MM.1S (cell line): ENCODE data around the gene SGMS1.

Experiments used
- DNase-seq: peaks from one replicate; pipeline ENCODE4 v3.0.0-alpha.2; 2015
- H2AFZ ChIP-seq: fragments of 300-600 bp; sonication (generic); 2 replicates; pipeline ENCODE4 v1.6.0; 2016; ENCODE audit warnings: antibody characterized with exemption, low read length
- H3F3A ChIP-seq: fragments of 300-600 bp; sonication (generic); 2 replicates; pipeline ENCODE4 v1.6.1; 2016; ENCODE audit warnings: mild to moderate bottlenecking, antibody characterized with exemption, low read length, moderate library complexity, mixed read lengths; ENCODE audit not compliant: insufficient read depth
- H3K27ac ChIP-seq: fragments of 300-600 bp; sonication (generic); 2 replicates; pipeline ENCODE4 v1.5.1; 2016; ENCODE audit warnings: mild to moderate bottlenecking, low read length
- H3K27me3 ChIP-seq: fragments of 300-600 bp; sonication (generic); replicated peaks from 2 replicates; pipeline ENCODE4 v1.6.0; 2016; ENCODE audit warnings: low read length; ENCODE audit not compliant: insufficient read depth
- H3K36me3 ChIP-seq: fragments of 300-600 bp; sonication (generic); replicated peaks from 2 replicates; pipeline ENCODE4 v1.6.1; 2016; ENCODE audit warnings: mild to moderate bottlenecking, low read length, mixed read lengths; ENCODE audit not compliant: insufficient read depth
- H3K4me1 ChIP-seq: fragments of 300-600 bp; sonication (generic); 2 replicates; pipeline ENCODE4 v1.6.1; 2016; ENCODE audit warnings: low read length, mixed read lengths
- H3K4me2 ChIP-seq: fragments of 300-600 bp; sonication (generic); 2 replicates; pipeline ENCODE4 v1.6.0; 2016; ENCODE audit warnings: low read depth, low read length
- H3K4me3 ChIP-seq: fragments of 300-600 bp; sonication (generic); 2 replicates; pipeline ENCODE4 v1.5.1; 2016; ENCODE audit warnings: low read length, mixed read lengths
- H3K79me2 ChIP-seq: fragments of 300-600 bp; sonication (generic); 2 replicates; pipeline ENCODE4 v1.6.1; 2016; ENCODE audit warnings: mixed run types, low read length, mixed read lengths
- H3K9ac ChIP-seq: fragments of 300-600 bp; sonication (generic); 2 replicates; pipeline ENCODE4 v1.6.1; 2016; ENCODE audit warnings: low read length, mixed read lengths
- H3K9me2 ChIP-seq: fragments of 300-600 bp; sonication (generic); replicated peaks from 2 replicates; pipeline ENCODE4 v1.6.1; 2016; ENCODE audit warnings: mild to moderate bottlenecking, low read length, mixed read lengths; ENCODE audit not compliant: insufficient read depth
- H3K9me3 ChIP-seq: fragments of 300-600 bp; sonication (generic); replicated peaks from 2 replicates; pipeline ENCODE4 v1.6.1; 2016; ENCODE audit warnings: mild to moderate bottlenecking, low read length, mixed read lengths; ENCODE audit not compliant: insufficient read depth
- H4K20me1 ChIP-seq: fragments of 300-600 bp; sonication (generic); 2 replicates; pipeline ENCODE4 v1.6.1; 2016; ENCODE audit warnings: mild to moderate bottlenecking, low read length, moderate library complexity, mixed read lengths; ENCODE audit not compliant: insufficient read depth
- CTCF ChIP-seq: fragments of 300-600 bp; sonication (generic); IDR thresholded peaks from 2 replicates; pipeline ENCODE4 v1.5.1; 2016; ENCODE audit warnings: antibody characterized with exemption, low read length, mixed read lengths
- EZH2 ChIP-seq: fragments of 300-600 bp; sonication (generic); optimal IDR thresholded peaks from 2 replicates; pipeline ENCODE3; 2017; ENCODE audit warnings: low read depth, mild to moderate bottlenecking, antibody characterized with exemption, low read length, mixed read lengths
- EZH2phosphoT487 ChIP-seq: fragments of 300-600 bp; sonication (generic); IDR thresholded peaks from 2 replicates; pipeline ENCODE4 v1.6.1; 2018; ENCODE audit warnings: antibody characterized with exemption, low read length

Gene SGMS1

GRCh38 chr10:50636618-50637579 is 13.1 kb upstream of the SGMS1 start:
- H3K4me3 ChIP-seq, result peak overlapping the region; percentile 47
- no peaks in the 10 kb centered on the region for H4K20me1 ChIP-seq
- no peaks in the 10 kb centered on the region for H3K79me2 ChIP-seq
- TF ChIP-seq CTCF (no peak), EZH2phosphoT487 (no peak), EZH2 (no peak)
- H3K9ac ChIP-seq, result peak overlapping the region; percentile 45; the same call in 1 of the 2 replicates
- no peaks in the 10 kb centered on the region for H3K9me2 ChIP-seq
- peaks cover 13% of the 10 kb centered on the region for H3K4me1 ChIP-seq
- H3K9me3 ChIP-seq, result no peaks in the 10 kb centered on the region
- peak overlapping the region; percentile 33; the same call in 1 of the 2 replicates for H3K27ac ChIP-seq
- DNase-seq, result peak; percentile 73
- no peaks in the 10 kb centered on the region for H3K36me3 ChIP-seq
- peak overlapping the region; percentile 75 for H2AFZ ChIP-seq
- no peaks in the 10 kb centered on the region for H3F3A ChIP-seq
- H3K4me2 ChIP-seq, result peak overlapping the region; percentile 82
- no peaks in the 10 kb centered on the region for H3K27me3 ChIP-seq

- H3K27ac ChIP-seq, result no peak overlapping the region
- no peaks in the 10 kb centered on the region for H3K79me2 ChIP-seq
- no peak overlapping the region for H3K9ac ChIP-seq
- H3K27me3 ChIP-seq, result no peaks in the 10 kb centered on the region
- H3K4me2 ChIP-seq, result no peak overlapping the region
- H3K4me3 ChIP-seq, result no peak overlapping the region
- no peak overlapping the region for H2AFZ ChIP-seq
- no peaks in the 10 kb centered on the region for H3K9me2 ChIP-seq
- H3K36me3 ChIP-seq, result no peaks in the 10 kb centered on the region
- H3K9me3 ChIP-seq, result no peaks in the 10 kb centered on the region
- TF ChIP-seq EZH2phosphoT487 (no peak), CTCF (no peak), EZH2 (no peak)
- no peaks in the 10 kb centered on the region for H4K20me1 ChIP-seq
- no peaks in the 10 kb centered on the region for H3F3A ChIP-seq
- no peak for DNase-seq
- H3K4me1 ChIP-seq, result peaks cover 10% of the 10 kb centered on the region
Observed at GRCh38 chr10:50635286-50635685, 11.5 kb upstream of the SGMS1 start.

- no peak overlapping the region for H2AFZ ChIP-seq
- no peak overlapping the region for H3K4me3 ChIP-seq
- no peaks in the 10 kb centered on the region for H3F3A ChIP-seq
- no peak overlapping the region for H3K4me2 ChIP-seq
- H3K9ac ChIP-seq, result no peak overlapping the region
- H3K27me3 ChIP-seq, result no peaks in the 10 kb centered on the region
- peaks cover 10% of the 10 kb centered on the region for H3K4me1 ChIP-seq
- TF ChIP-seq EZH2phosphoT487, result no peak
- TF ChIP-seq CTCF, result no peak
- TF ChIP-seq EZH2, result no peak
- no peak overlapping the region for H3K27ac ChIP-seq
- no peak for DNase-seq
- H4K20me1 ChIP-seq, result no peaks in the 10 kb centered on the region
- no peaks in the 10 kb centered on the region for H3K36me3 ChIP-seq
- H3K9me3 ChIP-seq, result no peaks in the 10 kb centered on the region
- H3K9me2 ChIP-seq, result no peaks in the 10 kb centered on the region
- H3K79me2 ChIP-seq, result no peaks in the 10 kb centered on the region
Observed at GRCh38 chr10:50634479-50634878, 10.7 kb upstream of the SGMS1 start.
